ENCODE measurements around the gene B3GNT8. TPM values are rescaled to one million over a fixed set of nuclear protein-coding genes. Genes with fewer than 3 reads are reported as not detected.

The B3GNT8 gene
- total and polyA plus RNA-seq, 2 of the 4 experiments (the other 2 are of a cell fraction): 0.36 TPM

- Histone ChIP-seq H2BK20ac (ENCODE audit: low read depth, low read length) (no peak overlapping the region), H4K8ac (ENCODE audit: low read depth in 2 of 2, low read length in 2 of 2) (no peak overlapping the region), H3K4ac (ENCODE audit: low read depth, low read length) (no peak overlapping the region), H3K23ac (ENCODE audit: low read depth, low read length) (no peak overlapping the region), H3K4me2 (ENCODE audit: low read depth, low read length) (no peak overlapping the region), H3K27me3 (ENCODE audit: control insufficient read depth, insufficient read depth, low read length) (peaks cover 3% of the 10 kb centered on the region), H3K79me1 (ENCODE audit: low read depth in 1 of 2, low read length in 2 of 2) (no peaks in the 10 kb centered on the region), H3K4me1 (ENCODE audit: control insufficient read depth, insufficient read depth, low read length) (no peaks in the 10 kb centered on the region), H4K91ac (ENCODE audit: insufficient read depth, low read depth, low read length) (no peak overlapping the region), H3K9me1 (ENCODE audit: insufficient read depth, low read length) (no peaks in the 10 kb centered on the region), H2AFZ (replicated peaks; ENCODE audit: low read length, poor library complexity) (no peak overlapping the region), H3K14ac (replicated peaks; ENCODE audit: low read depth, low read length) (no peak overlapping the region), H2AK5ac (ENCODE audit: low read depth, low read length) (no peak overlapping the region), H4K20me1 (ENCODE audit: insufficient read depth, low read length) (no peaks in the 10 kb centered on the region), H3K9ac (ENCODE audit: low read depth, low read length) (no peak overlapping the region), H3K36me3 (ENCODE audit: control insufficient read depth, insufficient read depth, low read length) (no peaks in the 10 kb centered on the region), H3K18ac (ENCODE audit: low read depth, low read length) (no peak overlapping the region), H2BK5ac (ENCODE audit: low read depth, low read length, poor library complexity, severe bottlenecking) (no peak overlapping the region), H2BK120ac (ENCODE audit: low read depth, low read length) (no peak overlapping the region), H3K56ac (ENCODE audit: extremely low read depth, insufficient read depth, low read length) (no peak overlapping the region), H3K4me3 (ENCODE audit: insufficient read depth, low read depth, low read length) (no peak overlapping the region), H3K27ac (ENCODE audit: insufficient read depth, low read length) (no peak overlapping the region), H4K5ac (ENCODE audit: low read depth, low read length) (no peak overlapping the region), H3K9me3 (ENCODE audit: control insufficient read depth, insufficient read depth, low read length) (no peaks in the 10 kb centered on the region), H2BK15ac (ENCODE audit: low read depth, low read length) (no peak overlapping the region), H2AK9ac (replicated peaks; ENCODE audit: low read depth, low read length, poor library complexity) (no peak overlapping the region)
- no CpG with 5 or more reads among the region's 5 CpGs for WGBS, 2 experiments (ENCODE audit: extremely low coverage in 2 of 2, insufficient read length in 1 of 2)
- in situ Hi-C loops (cut with MboI; ENCODE audit: low sequenced_read_pairs): no loop called here
- no peak for DNase-seq
- no peak for ATAC-seq (ENCODE audit: low read depth)
- CTCF ChIA-PET: no interaction called here
- intact Hi-C loops (cut with micrococcal nuclease): no loop called here
- TF ChIP-seq USF2 (IDR thresholded peaks at IDR 0.05; ENCODE audit: low read depth, low read length) (no peak), RAD21 (IDR thresholded peaks at IDR 0.05; ENCODE audit: low read length) (no peak), ELK1 (IDR thresholded peaks at IDR 0.05; ENCODE audit: borderline replicate concordance, low read depth, low read length) (no peak)
- no TSS peak for BruUV-seq (replicated peaks)
- POLR2A ChIA-PET (ENCODE audit: unreplicated experiment): no interaction called here
- dilution Hi-C loops (cut with HindIII; ENCODE audit: low sequenced_read_pairs, unreplicated experiment): no loop called here
Measured at GRCh38 chr19:41445575-41445974, 18.4 kb upstream of the B3GNT8 start.
